Measurements from ENCODE around the gene SLC28A1. TPM values are rescaled to one million over a fixed set of nuclear protein-coding genes. Genes with fewer than 3 reads are reported as not detected.

Gene SLC28A1
- total RNA-seq, 1 experiment from 2014 or later, result not detected

DNA sequence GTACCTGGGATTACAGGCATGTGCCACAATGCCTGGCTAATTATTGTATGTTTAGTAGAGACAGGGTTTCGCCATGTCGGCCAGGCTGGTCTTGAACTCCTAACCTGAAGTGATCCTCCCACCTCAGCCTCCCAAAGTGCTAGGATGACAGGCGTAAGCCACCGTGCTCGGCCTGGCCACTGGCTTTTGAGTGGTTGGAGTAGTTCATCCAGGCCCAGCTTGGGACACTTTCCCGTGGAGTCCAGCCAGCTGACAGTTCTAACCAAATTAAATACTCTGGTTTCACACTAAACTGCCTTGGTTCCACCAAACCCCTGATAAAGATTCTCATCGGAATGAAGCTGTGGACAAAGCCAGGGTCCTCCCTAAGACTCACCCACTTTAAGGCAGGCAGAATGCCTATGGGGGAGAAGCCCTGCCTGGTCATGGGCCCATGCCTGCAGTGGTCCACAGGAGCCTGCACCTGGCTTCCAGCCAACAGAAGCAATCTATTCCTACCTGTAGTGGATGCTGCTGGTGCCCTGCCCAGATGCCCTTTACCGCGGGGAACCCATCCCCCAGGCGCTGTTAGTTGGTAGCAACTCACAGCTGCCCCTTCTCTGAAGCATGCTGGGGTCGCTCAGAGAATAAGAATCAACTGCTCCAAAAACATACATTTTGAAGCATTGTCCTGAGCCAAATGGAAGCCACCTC lies 5.2 kb upstream of the SLC28A1 start:
- ChIA-PET POLR2A (interaction anchor here (0.6 kb wide), 1 partner anchor 34 kb away, joined by 4 read pairs; no protein-coding TSS in a partner anchor), CTCF (interaction anchor here (0.5 to 0.6 kb wide), 2 partner anchors 64 to 155 kb away, joined by 3 to 9 read pairs; no protein-coding TSS in a partner anchor)
- no peak overlapping the region for H3K27ac ChIP-seq (ENCODE audit: low read length)
- intact Hi-C loops (cut with micrococcal nuclease; ENCODE audit: unreplicated experiment) (no loop called here), in situ Hi-C loops (cut with HindIII; ENCODE audit: low pct_unique_long_range_greater_than_20kb, low sequenced_read_pairs) (no loop called here)
- H3K36me3 ChIP-seq (ENCODE audit: control insufficient read depth, insufficient read depth, low read length), result no peaks in the 10 kb centered on the region
- H3K4me3 ChIP-seq (ENCODE audit: low read depth in 2 of 2, low read length in 2 of 2), result no peak overlapping the region
- BruUV-seq (replicated peaks), result no TSS peak
- no peaks in the 10 kb centered on the region for H3K27me3 ChIP-seq (ENCODE audit: control insufficient read depth, insufficient read depth, low read length)
- H3K9me3 ChIP-seq (ENCODE audit: control insufficient read depth, insufficient read depth, low read depth, low read length), result no peaks in the 10 kb centered on the region
- ATAC-seq (no peak), DNase-seq (ENCODE audit: low read depth, low spot score) (no peak)
- H3K4me1 ChIP-seq (ENCODE audit: control insufficient read depth, insufficient read depth, low read length), result no peaks in the 10 kb centered on the region
- TF ChIP-seq TCF7L2 (IDR thresholded peaks at IDR 0.05; ENCODE audit: low read depth, low read length) (no peak), REST (IDR thresholded peaks at IDR 0.05; ENCODE audit: insufficient read depth in 1 of 2, low read depth in 2 of 2, low read length in 1 of 2) (no peak), POLR2AphosphoS5 (IDR thresholded peaks at IDR 0.05; ENCODE audit: low read depth, low read length) (no peak), SIN3A (IDR thresholded peaks at IDR 0.05; ENCODE audit: borderline replicate concordance, insufficient read depth, low read depth, low read length) (no peak)
- TF ChIP-seq, protein P1, sequence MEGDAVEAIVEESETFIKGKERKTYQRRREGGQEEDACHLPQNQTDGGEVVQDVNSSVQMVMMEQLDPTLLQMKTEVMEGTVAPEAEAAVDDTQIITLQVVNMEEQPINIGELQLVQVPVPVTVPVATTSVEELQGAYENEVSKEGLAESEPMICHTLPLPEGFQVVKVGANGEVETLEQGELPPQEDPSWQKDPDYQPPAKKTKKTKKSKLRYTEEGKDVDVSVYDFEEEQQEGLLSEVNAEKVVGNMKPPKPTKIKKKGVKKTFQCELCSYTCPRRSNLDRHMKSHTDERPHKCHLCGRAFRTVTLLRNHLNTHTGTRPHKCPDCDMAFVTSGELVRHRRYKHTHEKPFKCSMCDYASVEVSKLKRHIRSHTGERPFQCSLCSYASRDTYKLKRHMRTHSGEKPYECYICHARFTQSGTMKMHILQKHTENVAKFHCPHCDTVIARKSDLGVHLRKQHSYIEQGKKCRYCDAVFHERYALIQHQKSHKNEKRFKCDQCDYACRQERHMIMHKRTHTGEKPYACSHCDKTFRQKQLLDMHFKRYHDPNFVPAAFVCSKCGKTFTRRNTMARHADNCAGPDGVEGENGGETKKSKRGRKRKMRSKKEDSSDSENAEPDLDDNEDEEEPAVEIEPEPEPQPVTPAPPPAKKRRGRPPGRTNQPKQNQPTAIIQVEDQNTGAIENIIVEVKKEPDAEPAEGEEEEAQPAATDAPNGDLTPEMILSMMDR (IDR thresholded peaks at IDR 0.05), result no peak

- Histone ChIP-seq H3K4me3 (ENCODE audit: low read depth in 2 of 2, low read length in 2 of 2) (no peak overlapping the region), H3K27me3 (ENCODE audit: control insufficient read depth, insufficient read depth, low read length) (no peaks in the 10 kb centered on the region), H3K27ac (ENCODE audit: low read length) (no peak overlapping the region), H3K4me1 (ENCODE audit: control insufficient read depth, insufficient read depth, low read length) (no peaks in the 10 kb centered on the region), H3K36me3 (ENCODE audit: control insufficient read depth, insufficient read depth, low read length) (no peaks in the 10 kb centered on the region), H3K9me3 (ENCODE audit: control insufficient read depth, insufficient read depth, low read depth, low read length) (no peaks in the 10 kb centered on the region)
- ChIA-PET CTCF (no interaction called here), POLR2A (no interaction called here)
- TF ChIP-seq POLR2AphosphoS5 (IDR thresholded peaks at IDR 0.05; ENCODE audit: low read depth, low read length), result no peak
- TF ChIP-seq SIN3A (IDR thresholded peaks at IDR 0.05; ENCODE audit: borderline replicate concordance, insufficient read depth, low read depth, low read length), result no peak
- TF ChIP-seq, protein P1 (IDR thresholded peaks at IDR 0.05), result no peak
- no peak for TF ChIP-seq REST (IDR thresholded peaks at IDR 0.05; ENCODE audit: insufficient read depth in 1 of 2, low read depth in 2 of 2, low read length in 1 of 2)
- no peak for TF ChIP-seq TCF7L2 (IDR thresholded peaks at IDR 0.05; ENCODE audit: low read depth, low read length)
- DNase-seq (ENCODE audit: low read depth, low spot score) (no peak), ATAC-seq (no peak)
- intact Hi-C loops (cut with micrococcal nuclease; ENCODE audit: unreplicated experiment), result no loop called here
- in situ Hi-C loops (cut with HindIII; ENCODE audit: low pct_unique_long_range_greater_than_20kb, low sequenced_read_pairs), result no loop called here
- no TSS peak for BruUV-seq (replicated peaks)
These were observed 4.5 kb upstream of the SLC28A1 start for GRCh38 chr15:84880007-84880406.

Data from Panc1 (cell line).